Measurements from ENCODE around the gene VPS13A. TPM values are rescaled to one million over a fixed set of nuclear protein-coding genes. Genes with fewer than 3 reads are reported as not detected.

VPS13A gene
- total RNA-seq, 1 experiment from 2014 or later = 31.5 TPM

DNA sequence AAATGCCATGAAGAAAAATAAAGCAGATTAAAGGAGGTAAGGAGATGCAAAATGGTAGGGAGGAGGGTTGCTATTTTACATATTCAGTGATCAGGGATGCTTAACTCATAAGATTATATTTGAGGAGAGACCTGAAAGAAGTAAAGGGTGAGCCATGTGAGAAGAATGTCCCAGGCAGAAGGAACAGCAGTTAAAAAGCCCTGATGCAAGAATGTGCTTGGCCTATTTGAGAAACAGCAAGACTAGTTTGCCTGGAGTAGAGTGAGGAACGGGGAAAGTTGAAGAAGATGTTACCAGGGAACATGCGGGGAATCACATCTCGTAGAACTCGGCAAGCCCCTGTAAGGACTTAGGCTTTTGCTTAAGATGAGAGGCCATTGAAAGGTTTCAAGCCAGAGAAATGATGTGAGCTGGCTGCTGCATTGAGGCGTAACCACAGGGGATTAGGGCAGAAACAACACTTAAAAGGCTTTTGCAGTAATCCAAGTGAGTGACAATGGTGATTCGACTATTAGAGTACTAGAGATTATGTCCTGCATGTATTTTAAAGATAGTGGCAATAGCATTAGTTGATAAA lies 198.7 kb downstream of the VPS13A start:
- ChIA-PET CTCF (no interaction called here), POLR2A (no interaction called here)
- Mint-ChIP-seq H3K9me3 (peaks cover 3% of the 10 kb centered on the region), H3K36me3 (peaks cover 17% of the 10 kb centered on the region), H3K27me3 (ENCODE audit: low read depth) (no peaks in the 10 kb centered on the region), H3K4me1 (no peaks in the 10 kb centered on the region), H3K4me3 (no peak overlapping the region), H3K27ac (peak overlapping the region; percentile 14; the same call in 1 of the 2 replicates)
- TF ChIP-seq KAT7 (CRISPR knock-in tag; IDR thresholded peaks at IDR 0.05; ENCODE audit: borderline replicate concordance) (no peak), FOXK1 (CRISPR knock-in tag; IDR thresholded peaks at IDR 0.05) (no peak), SMAD3 (CRISPR knock-in tag; IDR thresholded peaks at IDR 0.05; ENCODE audit: borderline replicate concordance) (no peak), ELF4 (CRISPR knock-in tag; IDR thresholded peaks at IDR 0.05; ENCODE audit: low read depth) (no peak), ZNF219 (CRISPR knock-in tag; IDR thresholded peaks at IDR 0.05; ENCODE audit: borderline replicate concordance) (no peak)
- TF ChIP-seq, protein P1, sequence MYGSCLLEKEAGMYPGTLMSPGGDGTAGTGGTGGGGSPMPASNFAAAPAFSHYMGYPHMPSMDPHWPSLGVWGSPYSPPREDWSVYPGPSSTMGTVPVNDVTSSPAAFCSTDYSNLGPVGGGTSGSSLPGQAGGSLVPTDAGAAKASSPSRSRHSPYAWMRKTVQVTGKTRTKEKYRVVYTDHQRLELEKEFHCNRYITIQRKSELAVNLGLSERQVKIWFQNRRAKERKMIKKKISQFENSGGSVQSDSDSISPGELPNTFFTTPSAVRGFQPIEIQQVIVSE (CRISPR knock-in tag; IDR thresholded peaks at IDR 0.05; ENCODE audit: borderline replicate concordance) = no peak
- TF ChIP-seq, protein P2, sequence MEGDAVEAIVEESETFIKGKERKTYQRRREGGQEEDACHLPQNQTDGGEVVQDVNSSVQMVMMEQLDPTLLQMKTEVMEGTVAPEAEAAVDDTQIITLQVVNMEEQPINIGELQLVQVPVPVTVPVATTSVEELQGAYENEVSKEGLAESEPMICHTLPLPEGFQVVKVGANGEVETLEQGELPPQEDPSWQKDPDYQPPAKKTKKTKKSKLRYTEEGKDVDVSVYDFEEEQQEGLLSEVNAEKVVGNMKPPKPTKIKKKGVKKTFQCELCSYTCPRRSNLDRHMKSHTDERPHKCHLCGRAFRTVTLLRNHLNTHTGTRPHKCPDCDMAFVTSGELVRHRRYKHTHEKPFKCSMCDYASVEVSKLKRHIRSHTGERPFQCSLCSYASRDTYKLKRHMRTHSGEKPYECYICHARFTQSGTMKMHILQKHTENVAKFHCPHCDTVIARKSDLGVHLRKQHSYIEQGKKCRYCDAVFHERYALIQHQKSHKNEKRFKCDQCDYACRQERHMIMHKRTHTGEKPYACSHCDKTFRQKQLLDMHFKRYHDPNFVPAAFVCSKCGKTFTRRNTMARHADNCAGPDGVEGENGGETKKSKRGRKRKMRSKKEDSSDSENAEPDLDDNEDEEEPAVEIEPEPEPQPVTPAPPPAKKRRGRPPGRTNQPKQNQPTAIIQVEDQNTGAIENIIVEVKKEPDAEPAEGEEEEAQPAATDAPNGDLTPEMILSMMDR (IDR thresholded peaks at IDR 0.05) = no peak
- TF ChIP-seq, protein P3, sequence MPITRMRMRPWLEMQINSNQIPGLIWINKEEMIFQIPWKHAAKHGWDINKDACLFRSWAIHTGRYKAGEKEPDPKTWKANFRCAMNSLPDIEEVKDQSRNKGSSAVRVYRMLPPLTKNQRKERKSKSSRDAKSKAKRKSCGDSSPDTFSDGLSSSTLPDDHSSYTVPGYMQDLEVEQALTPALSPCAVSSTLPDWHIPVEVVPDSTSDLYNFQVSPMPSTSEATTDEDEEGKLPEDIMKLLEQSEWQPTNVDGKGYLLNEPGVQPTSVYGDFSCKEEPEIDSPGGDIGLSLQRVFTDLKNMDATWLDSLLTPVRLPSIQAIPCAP (CRISPR knock-in tag; IDR thresholded peaks at IDR 0.05) = no peak
- TF ChIP-seq, protein P4, sequence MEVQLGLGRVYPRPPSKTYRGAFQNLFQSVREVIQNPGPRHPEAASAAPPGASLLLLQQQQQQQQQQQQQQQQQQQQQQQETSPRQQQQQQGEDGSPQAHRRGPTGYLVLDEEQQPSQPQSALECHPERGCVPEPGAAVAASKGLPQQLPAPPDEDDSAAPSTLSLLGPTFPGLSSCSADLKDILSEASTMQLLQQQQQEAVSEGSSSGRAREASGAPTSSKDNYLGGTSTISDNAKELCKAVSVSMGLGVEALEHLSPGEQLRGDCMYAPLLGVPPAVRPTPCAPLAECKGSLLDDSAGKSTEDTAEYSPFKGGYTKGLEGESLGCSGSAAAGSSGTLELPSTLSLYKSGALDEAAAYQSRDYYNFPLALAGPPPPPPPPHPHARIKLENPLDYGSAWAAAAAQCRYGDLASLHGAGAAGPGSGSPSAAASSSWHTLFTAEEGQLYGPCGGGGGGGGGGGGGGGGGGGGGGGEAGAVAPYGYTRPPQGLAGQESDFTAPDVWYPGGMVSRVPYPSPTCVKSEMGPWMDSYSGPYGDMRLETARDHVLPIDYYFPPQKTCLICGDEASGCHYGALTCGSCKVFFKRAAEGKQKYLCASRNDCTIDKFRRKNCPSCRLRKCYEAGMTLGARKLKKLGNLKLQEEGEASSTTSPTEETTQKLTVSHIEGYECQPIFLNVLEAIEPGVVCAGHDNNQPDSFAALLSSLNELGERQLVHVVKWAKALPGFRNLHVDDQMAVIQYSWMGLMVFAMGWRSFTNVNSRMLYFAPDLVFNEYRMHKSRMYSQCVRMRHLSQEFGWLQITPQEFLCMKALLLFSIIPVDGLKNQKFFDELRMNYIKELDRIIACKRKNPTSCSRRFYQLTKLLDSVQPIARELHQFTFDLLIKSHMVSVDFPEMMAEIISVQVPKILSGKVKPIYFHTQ (CRISPR knock-in tag; IDR thresholded peaks at IDR 0.05) = no peak
- TF ChIP-seq, protein P5, sequence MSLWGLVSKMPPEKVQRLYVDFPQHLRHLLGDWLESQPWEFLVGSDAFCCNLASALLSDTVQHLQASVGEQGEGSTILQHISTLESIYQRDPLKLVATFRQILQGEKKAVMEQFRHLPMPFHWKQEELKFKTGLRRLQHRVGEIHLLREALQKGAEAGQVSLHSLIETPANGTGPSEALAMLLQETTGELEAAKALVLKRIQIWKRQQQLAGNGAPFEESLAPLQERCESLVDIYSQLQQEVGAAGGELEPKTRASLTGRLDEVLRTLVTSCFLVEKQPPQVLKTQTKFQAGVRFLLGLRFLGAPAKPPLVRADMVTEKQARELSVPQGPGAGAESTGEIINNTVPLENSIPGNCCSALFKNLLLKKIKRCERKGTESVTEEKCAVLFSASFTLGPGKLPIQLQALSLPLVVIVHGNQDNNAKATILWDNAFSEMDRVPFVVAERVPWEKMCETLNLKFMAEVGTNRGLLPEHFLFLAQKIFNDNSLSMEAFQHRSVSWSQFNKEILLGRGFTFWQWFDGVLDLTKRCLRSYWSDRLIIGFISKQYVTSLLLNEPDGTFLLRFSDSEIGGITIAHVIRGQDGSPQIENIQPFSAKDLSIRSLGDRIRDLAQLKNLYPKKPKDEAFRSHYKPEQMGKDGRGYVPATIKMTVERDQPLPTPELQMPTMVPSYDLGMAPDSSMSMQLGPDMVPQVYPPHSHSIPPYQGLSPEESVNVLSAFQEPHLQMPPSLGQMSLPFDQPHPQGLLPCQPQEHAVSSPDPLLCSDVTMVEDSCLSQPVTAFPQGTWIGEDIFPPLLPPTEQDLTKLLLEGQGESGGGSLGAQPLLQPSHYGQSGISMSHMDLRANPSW (CRISPR knock-in tag; conservative IDR thresholded peaks at IDR 0.05; ENCODE audit: low read depth) = no peak
- TF ChIP-seq, protein P6, sequence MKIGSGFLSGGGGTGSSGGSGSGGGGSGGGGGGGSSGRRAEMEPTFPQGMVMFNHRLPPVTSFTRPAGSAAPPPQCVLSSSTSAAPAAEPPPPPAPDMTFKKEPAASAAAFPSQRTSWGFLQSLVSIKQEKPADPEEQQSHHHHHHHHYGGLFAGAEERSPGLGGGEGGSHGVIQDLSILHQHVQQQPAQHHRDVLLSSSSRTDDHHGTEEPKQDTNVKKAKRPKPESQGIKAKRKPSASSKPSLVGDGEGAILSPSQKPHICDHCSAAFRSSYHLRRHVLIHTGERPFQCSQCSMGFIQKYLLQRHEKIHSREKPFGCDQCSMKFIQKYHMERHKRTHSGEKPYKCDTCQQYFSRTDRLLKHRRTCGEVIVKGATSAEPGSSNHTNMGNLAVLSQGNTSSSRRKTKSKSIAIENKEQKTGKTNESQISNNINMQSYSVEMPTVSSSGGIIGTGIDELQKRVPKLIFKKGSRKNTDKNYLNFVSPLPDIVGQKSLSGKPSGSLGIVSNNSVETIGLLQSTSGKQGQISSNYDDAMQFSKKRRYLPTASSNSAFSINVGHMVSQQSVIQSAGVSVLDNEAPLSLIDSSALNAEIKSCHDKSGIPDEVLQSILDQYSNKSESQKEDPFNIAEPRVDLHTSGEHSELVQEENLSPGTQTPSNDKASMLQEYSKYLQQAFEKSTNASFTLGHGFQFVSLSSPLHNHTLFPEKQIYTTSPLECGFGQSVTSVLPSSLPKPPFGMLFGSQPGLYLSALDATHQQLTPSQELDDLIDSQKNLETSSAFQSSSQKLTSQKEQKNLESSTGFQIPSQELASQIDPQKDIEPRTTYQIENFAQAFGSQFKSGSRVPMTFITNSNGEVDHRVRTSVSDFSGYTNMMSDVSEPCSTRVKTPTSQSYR (CRISPR knock-in tag; IDR thresholded peaks at IDR 0.05) = no peak
- ATAC-seq (peak; percentile 28; the same call in 1 of the 2 replicates), DNase-seq (ENCODE audit: low spot score) (no peak)

DNA sequence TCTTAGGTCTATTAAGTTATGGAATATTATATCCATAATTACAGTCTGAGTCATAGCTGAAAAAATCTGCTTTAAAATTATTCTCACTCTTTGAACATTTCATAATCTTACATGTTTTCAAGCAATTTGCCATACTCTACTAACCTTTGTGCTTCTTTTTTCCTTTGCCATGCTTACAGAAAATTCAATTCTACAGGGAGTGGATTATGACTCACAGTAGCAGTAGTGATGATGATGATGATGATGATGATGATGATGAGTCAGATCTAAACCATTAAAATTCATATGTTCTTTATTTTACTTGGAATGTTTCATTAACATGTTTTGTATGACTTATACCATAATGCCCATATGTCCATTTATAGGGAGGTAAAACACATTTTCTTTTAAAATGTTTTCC lies 207.1 kb downstream of the VPS13A start:
- ChIA-PET CTCF (no interaction called here), POLR2A (no interaction called here)
- no peak overlapping the region for H3K27ac Mint-ChIP-seq
- no peak for ATAC-seq
- H3K36me3 Mint-ChIP-seq = peaks cover 3% of the 10 kb centered on the region; the same call in 1 of the 2 replicates
- H3K27me3 Mint-ChIP-seq (ENCODE audit: low read depth) = no peaks in the 10 kb centered on the region
- H3K4me3 Mint-ChIP-seq = no peak overlapping the region
- DNase-seq (ENCODE audit: low spot score) = no peak
- H3K9me3 Mint-ChIP-seq = no peaks in the 10 kb centered on the region
- no peaks in the 10 kb centered on the region for H3K4me1 Mint-ChIP-seq
- no peak for TF ChIP-seq MYBL2 (CRISPR knock-in tag; IDR thresholded peaks at IDR 0.05)
- no peak for TF ChIP-seq NFYB (CRISPR knock-in tag; conservative IDR thresholded peaks at IDR 0.05; ENCODE audit: low read depth)
- TF ChIP-seq, protein P7, sequence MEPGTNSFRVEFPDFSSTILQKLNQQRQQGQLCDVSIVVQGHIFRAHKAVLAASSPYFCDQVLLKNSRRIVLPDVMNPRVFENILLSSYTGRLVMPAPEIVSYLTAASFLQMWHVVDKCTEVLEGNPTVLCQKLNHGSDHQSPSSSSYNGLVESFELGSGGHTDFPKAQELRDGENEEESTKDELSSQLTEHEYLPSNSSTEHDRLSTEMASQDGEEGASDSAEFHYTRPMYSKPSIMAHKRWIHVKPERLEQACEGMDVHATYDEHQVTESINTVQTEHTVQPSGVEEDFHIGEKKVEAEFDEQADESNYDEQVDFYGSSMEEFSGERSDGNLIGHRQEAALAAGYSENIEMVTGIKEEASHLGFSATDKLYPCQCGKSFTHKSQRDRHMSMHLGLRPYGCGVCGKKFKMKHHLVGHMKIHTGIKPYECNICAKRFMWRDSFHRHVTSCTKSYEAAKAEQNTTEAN (CRISPR knock-in tag; IDR thresholded peaks at IDR 0.05) = no peak
- TF ChIP-seq, protein P8, sequence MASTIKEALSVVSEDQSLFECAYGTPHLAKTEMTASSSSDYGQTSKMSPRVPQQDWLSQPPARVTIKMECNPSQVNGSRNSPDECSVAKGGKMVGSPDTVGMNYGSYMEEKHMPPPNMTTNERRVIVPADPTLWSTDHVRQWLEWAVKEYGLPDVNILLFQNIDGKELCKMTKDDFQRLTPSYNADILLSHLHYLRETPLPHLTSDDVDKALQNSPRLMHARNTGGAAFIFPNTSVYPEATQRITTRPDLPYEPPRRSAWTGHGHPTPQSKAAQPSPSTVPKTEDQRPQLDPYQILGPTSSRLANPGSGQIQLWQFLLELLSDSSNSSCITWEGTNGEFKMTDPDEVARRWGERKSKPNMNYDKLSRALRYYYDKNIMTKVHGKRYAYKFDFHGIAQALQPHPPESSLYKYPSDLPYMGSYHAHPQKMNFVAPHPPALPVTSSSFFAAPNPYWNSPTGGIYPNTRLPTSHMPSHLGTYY (CRISPR knock-in tag; IDR thresholded peaks at IDR 0.05) = no peak
- no peak for TF ChIP-seq GABPB1 (CRISPR knock-in tag; IDR thresholded peaks at IDR 0.05)
- TF ChIP-seq ZBTB21 (CRISPR knock-in tag; IDR thresholded peaks at IDR 0.05; ENCODE audit: borderline replicate concordance) = no peak
- TF ChIP-seq, protein P9, sequence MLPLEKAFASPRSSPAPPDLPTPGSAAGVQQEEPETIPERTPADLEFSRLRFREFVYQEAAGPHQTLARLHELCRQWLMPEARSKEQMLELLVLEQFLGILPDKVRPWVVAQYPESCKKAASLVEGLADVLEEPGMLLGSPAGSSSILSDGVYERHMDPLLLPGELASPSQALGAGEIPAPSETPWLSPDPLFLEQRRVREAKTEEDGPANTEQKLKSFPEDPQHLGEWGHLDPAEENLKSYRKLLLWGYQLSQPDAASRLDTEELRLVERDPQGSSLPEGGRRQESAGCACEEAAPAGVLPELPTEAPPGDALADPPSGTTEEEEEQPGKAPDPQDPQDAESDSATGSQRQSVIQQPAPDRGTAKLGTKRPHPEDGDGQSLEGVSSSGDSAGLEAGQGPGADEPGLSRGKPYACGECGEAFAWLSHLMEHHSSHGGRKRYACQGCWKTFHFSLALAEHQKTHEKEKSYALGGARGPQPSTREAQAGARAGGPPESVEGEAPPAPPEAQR (CRISPR knock-in tag; IDR thresholded peaks at IDR 0.05) = no peak

Data from WTC11 (cell line).